ENCODE results near the gene ADAMTSL3. TPM values are rescaled to one million over a fixed set of nuclear protein-coding genes. Genes with fewer than 3 reads are reported as not detected.

The ADAMTSL3 gene
- total and polyA plus RNA-seq, 4 donors: 3.5 to 19.0 (median 8.0) TPM

GRCh38 chr15:84006421-84006820 is 352.5 kb downstream of the ADAMTSL3 start (continued):
- TF ChIP-seq REST (IDR thresholded peaks at IDR 0.05) (no peak), ZBTB33 (IDR thresholded peaks at IDR 0.05) (no peak), FOXA2 (IDR thresholded peaks at IDR 0.05) (no peak), RAD21 (IDR thresholded peaks at IDR 0.05) (no peak)

- no peak for TF ChIP-seq ATF3 (IDR thresholded peaks at IDR 0.05)
- TF ChIP-seq NR2F2 (IDR thresholded peaks at IDR 0.05): no peak
- TF ChIP-seq REST (IDR thresholded peaks at IDR 0.05): no peak
- TF ChIP-seq FOXA1 (IDR thresholded peaks at IDR 0.05): no peak
- no peak for TF ChIP-seq RXRA (IDR thresholded peaks at IDR 0.05)
- TF ChIP-seq FOXA2 (IDR thresholded peaks at IDR 0.05): no peak
- no peak for TF ChIP-seq ZBTB33 (IDR thresholded peaks at IDR 0.05)
- no peak for TF ChIP-seq JUND (IDR thresholded peaks at IDR 0.05)
- no peak for TF ChIP-seq EGR1 (IDR thresholded peaks at IDR 0.05; ENCODE audit: low read depth in 2 of 2)
- no peak overlapping the region for H3K27ac ChIP-seq (ENCODE audit: low read depth in 1 of 2, low read length in 2 of 2)
- no peaks in the 10 kb centered on the region for H3K27me3 ChIP-seq (ENCODE audit: control insufficient read depth in 4 of 4, insufficient read depth in 4 of 4, low read length in 3 of 4)
- peaks cover 0 to 6% (median 2%) of the 10 kb centered on the region in 4 donors for H3K36me3 ChIP-seq (ENCODE audit: control insufficient read depth in 4 of 4, insufficient read depth in 3 of 4, low read depth in 1 of 4, low read length in 3 of 4)
- no peak overlapping the region for H3K4me3 ChIP-seq (ENCODE audit: low read depth in 1 of 3, low read length in 3 of 3)
- peaks cover 0 to 9% (median 3%) of the 10 kb centered on the region in 4 donors for H3K9me3 ChIP-seq (ENCODE audit: control insufficient read depth in 4 of 4, low read length in 3 of 4)
- H3K4me1 ChIP-seq (ENCODE audit: control insufficient read depth in 4 of 4, insufficient read depth in 4 of 4, low read length in 3 of 4): no peaks in the 10 kb centered on the region
- H3K9ac ChIP-seq (ENCODE audit: low read depth in 1 of 2, low read length in 2 of 2): no peak overlapping the region
- no peak for DNase-seq (ENCODE audit: low spot score)
- 93% methylated on average over 7 of the region's 7 CpGs for WGBS
These were observed 355.7 kb downstream of the ADAMTSL3 start for GRCh38 chr15:84009616-84010015.
